Body of pancreas (tissue), 2 donors: ENCODE results near the gene ZNF534. TPM values are rescaled to one million over a fixed set of nuclear protein-coding genes. Genes with fewer than 3 reads are reported as not detected.

ENCODE experiments used
- small RNA-seq: library from RNA; depleted of rRNA; stranded (forward); fragments of <200 nt; gene quantifications from one replicate; pipeline ENCODE3, GENCODE V24; 2016
- total RNA-seq, 2 donors: library from RNA; depleted of rRNA; stranded (reverse); fragments of >200 nt; gene quantifications; one replicate each; pipeline ENCODE4 v1.1.0, GENCODE V29; 2016

ZNF534 gene
- total RNA-seq, 2 donors from 2014 or later: not detected

Small RNA genes within 50 kb of the gene (small RNA-seq; reads per million reads assigned to genes)
- gene AC010332.1: not detected

Other genes starting within 250 kb of the ZNF534 start
- 100 to 1,000 TPM in 1 of 2 donors, 10 to 100 TPM in 1; 50.8 to 119 TPM for gene PPP2R1A, start 239.1 kb upstream of the ZNF534 start, total RNA-seq
- 1 to 10 TPM; 2.0 to 4.9 TPM for gene ZNF766, start 159.6 kb upstream of the ZNF534 start, total RNA-seq
- 1 to 10 TPM; 6.3 to 8.6 TPM for gene ZNF480, start 132.0 kb upstream of the ZNF534 start, total RNA-seq
- gene ZNF610, start 92.9 kb upstream of the ZNF534 start, total RNA-seq: under 1 TPM in 1 of 2 donors, not detected in 1; 0.78 TPM
- gene ZNF880, start 59.2 kb upstream of the ZNF534 start, total RNA-seq: 10 to 100 TPM; 12.2 to 17.8 TPM
- gene ZNF528, start 31.3 kb upstream of the ZNF534 start, total RNA-seq: 10 to 100 TPM in 1 of 2 donors, 1 to 10 TPM in 1; 6.9 to 13.7 TPM
- 1 to 10 TPM in 1 of 2 donors, not detected in 1; 3.4 TPM for gene ZNF578, start 24.4 kb downstream of the ZNF534 start, total RNA-seq
- 10 to 100 TPM in 1 of 2 donors, 1 to 10 TPM in 1; 9.3 to 10.9 TPM for gene ZNF808, start 98.5 kb downstream of the ZNF534 start, total RNA-seq
- gene ZNF701, start 141.1 kb downstream of the ZNF534 start, total RNA-seq: 10 to 100 TPM in 1 of 2 donors, 1 to 10 TPM in 1; 6.5 to 10.9 TPM
- 10 to 100 TPM; 30.7 to 46.2 TPM for gene ZNF83, start 209.2 kb downstream of the ZNF534 start, total RNA-seq